ENCODE results near the gene ZEB1. TPM values are rescaled to one million over a fixed set of nuclear protein-coding genes. Genes with fewer than 3 reads are reported as not detected.

Gene ZEB1
- total RNA-seq, 2 experiments from 2014 or later = 36.1 to 46.2 TPM

GRCh38 chr10:31466313-31466712 is 147.3 kb downstream of the ZEB1 start:
- ChIA-PET POLR2A (no interaction called here), CTCF (interaction anchor here (0.6 kb wide), 1 partner anchor 316 kb away, joined by 3 read pairs; no protein-coding TSS in a partner anchor)
- H3K4me3 Mint-ChIP-seq = no peak overlapping the region
- H3K27ac Mint-ChIP-seq = no peak overlapping the region
- H3K36me3 Mint-ChIP-seq (ENCODE audit: low read depth) = peaks cover 72% of the 10 kb centered on the region
- DNase-seq = no peak
- H3K9me3 Mint-ChIP-seq = peaks cover 39% of the 10 kb centered on the region
- H3K27me3 Mint-ChIP-seq = no peaks in the 10 kb centered on the region
- no peaks in the 10 kb centered on the region for H3K4me1 Mint-ChIP-seq

GRCh38 chr10:31467791-31468535 is 148.9 kb downstream of the ZEB1 start:
- ChIA-PET CTCF (interaction anchor here (0.6 to 1.6 kb wide), 3 partner anchors 9 to 436 kb away, joined by 3 read pairs; partner anchors contain the start of gene ZNF438), POLR2A (no interaction called here)
- Mint-ChIP-seq H3K4me3 (no peak overlapping the region), H3K27me3 (no peaks in the 10 kb centered on the region), H3K9me3 (peaks cover 30% of the 10 kb centered on the region), H3K36me3 (ENCODE audit: low read depth) (peaks cover 56% of the 10 kb centered on the region), H3K4me1 (no peaks in the 10 kb centered on the region), H3K27ac (no peak overlapping the region)
- no peak for DNase-seq

GRCh38 chr10:31468536-31468859 is 149.5 kb downstream of the ZEB1 start:
- Mint-ChIP-seq H3K36me3 (ENCODE audit: low read depth) (peaks cover 51% of the 10 kb centered on the region), H3K9me3 (peaks cover 24% of the 10 kb centered on the region), H3K27ac (no peak overlapping the region), H3K4me3 (no peak overlapping the region), H3K27me3 (no peaks in the 10 kb centered on the region), H3K4me1 (no peaks in the 10 kb centered on the region)
- no peak for DNase-seq
- CTCF ChIA-PET = interaction anchor here (0.6 to 1.6 kb wide), 3 partner anchors 10 to 437 kb away, joined by 3 read pairs; partner anchors contain the start of gene ZNF438
- POLR2A ChIA-PET = no interaction called here

GRCh38 chr10:31475519-31475918 is 156.5 kb downstream of the ZEB1 start:
- H3K4me1 Mint-ChIP-seq = no peaks in the 10 kb centered on the region
- no peak overlapping the region for H3K27ac Mint-ChIP-seq
- POLR2A ChIA-PET = no interaction called here
- H3K36me3 Mint-ChIP-seq (ENCODE audit: low read depth) = peaks cover 17% of the 10 kb centered on the region
- H3K4me3 Mint-ChIP-seq = no peak overlapping the region
- DNase-seq = no peak
- peaks cover 15% of the 10 kb centered on the region for H3K9me3 Mint-ChIP-seq
- CTCF ChIA-PET = interaction anchor here (0.6 kb wide), 1 partner anchor 286 kb away, joined by 5 read pairs; no protein-coding TSS in a partner anchor
- H3K27me3 Mint-ChIP-seq = no peaks in the 10 kb centered on the region

- Mint-ChIP-seq H3K27me3 (no peaks in the 10 kb centered on the region), H3K27ac (no peak overlapping the region), H3K4me3 (no peak overlapping the region), H3K4me1 (no peaks in the 10 kb centered on the region), H3K9me3 (peaks cover 15% of the 10 kb centered on the region), H3K36me3 (ENCODE audit: low read depth) (peaks cover 17% of the 10 kb centered on the region)
- POLR2A ChIA-PET = no interaction called here
- DNase-seq = no peak
- CTCF ChIA-PET = no interaction called here
Observed at GRCh38 chr10:31476088-31476487, 157.1 kb downstream of the ZEB1 start.

- Mint-ChIP-seq H3K27me3 (no peaks in the 10 kb centered on the region), H3K4me1 (no peaks in the 10 kb centered on the region), H3K4me3 (no peak overlapping the region), H3K9me3 (peaks cover 15% of the 10 kb centered on the region), H3K27ac (no peak overlapping the region), H3K36me3 (ENCODE audit: low read depth) (peaks cover 20% of the 10 kb centered on the region)
- no peak for DNase-seq
- POLR2A ChIA-PET = no interaction called here
- CTCF ChIA-PET = no interaction called here
Observed at GRCh38 chr10:31477584-31477983, 158.6 kb downstream of the ZEB1 start.

- H3K4me1 Mint-ChIP-seq = no peaks in the 10 kb centered on the region
- no peaks in the 10 kb centered on the region for H3K27me3 Mint-ChIP-seq
- H3K4me3 Mint-ChIP-seq = no peak overlapping the region
- H3K9me3 Mint-ChIP-seq = peaks cover 15% of the 10 kb centered on the region
- POLR2A ChIA-PET = no interaction called here
- H3K36me3 Mint-ChIP-seq (ENCODE audit: low read depth) = peaks cover 18% of the 10 kb centered on the region
- no peak overlapping the region for H3K27ac Mint-ChIP-seq
- no peak for DNase-seq
- CTCF ChIA-PET = no interaction called here
Observed at GRCh38 chr10:31479752-31480151, 160.7 kb downstream of the ZEB1 start.

GRCh38 chr10:31483546-31483945 is 164.5 kb downstream of the ZEB1 start:
- ChIA-PET POLR2A (no interaction called here), CTCF (no interaction called here)
- Mint-ChIP-seq H3K4me1 (no peaks in the 10 kb centered on the region), H3K4me3 (no peak overlapping the region), H3K36me3 (ENCODE audit: low read depth) (peaks cover 5% of the 10 kb centered on the region), H3K27ac (no peak overlapping the region), H3K27me3 (no peaks in the 10 kb centered on the region), H3K9me3 (peaks cover 4% of the 10 kb centered on the region)
- no peak for DNase-seq

GRCh38 chr10:31484431-31485135 is 165.6 kb downstream of the ZEB1 start:
- no peaks in the 10 kb centered on the region for H3K4me1 Mint-ChIP-seq
- H3K9me3 Mint-ChIP-seq = peaks cover 3% of the 10 kb centered on the region
- no peak overlapping the region for H3K27ac Mint-ChIP-seq
- DNase-seq = no peak
- no peaks in the 10 kb centered on the region for H3K27me3 Mint-ChIP-seq
- H3K4me3 Mint-ChIP-seq = no peak overlapping the region
- CTCF ChIA-PET = no interaction called here
- peaks cover 5% of the 10 kb centered on the region for H3K36me3 Mint-ChIP-seq (ENCODE audit: low read depth)
- POLR2A ChIA-PET = no interaction called here

GRCh38 chr10:31490858-31491504 is 172.0 kb downstream of the ZEB1 start:
- Mint-ChIP-seq H3K4me1 (peaks cover 4% of the 10 kb centered on the region), H3K27ac (no peak overlapping the region), H3K9me3 (peaks cover 2% of the 10 kb centered on the region), H3K4me3 (no peak overlapping the region), H3K27me3 (no peaks in the 10 kb centered on the region), H3K36me3 (ENCODE audit: low read depth) (peaks cover 6% of the 10 kb centered on the region)
- CTCF ChIA-PET = interaction anchor here (0.6 to 1.3 kb wide), 4 partner anchors 178 to 706 kb away, joined by 3 to 5 read pairs (median 3); no protein-coding TSS in a partner anchor
- DNase-seq = peak; percentile 43
- POLR2A ChIA-PET = no interaction called here

- ChIA-PET POLR2A (no interaction called here), CTCF (no interaction called here)
- Mint-ChIP-seq H3K36me3 (ENCODE audit: low read depth) (peaks cover 68% of the 10 kb centered on the region), H3K27ac (no peak overlapping the region), H3K9me3 (peaks cover 37% of the 10 kb centered on the region), H3K27me3 (no peaks in the 10 kb centered on the region), H3K4me3 (no peak overlapping the region), H3K4me1 (peaks cover 9% of the 10 kb centered on the region)
- DNase-seq = no peak
Observed at GRCh38 chr10:31507427-31507826, 188.4 kb downstream of the ZEB1 start.

GRCh38 chr10:31508234-31508633 is 189.2 kb downstream of the ZEB1 start:
- Mint-ChIP-seq H3K9me3 (peaks cover 37% of the 10 kb centered on the region), H3K27me3 (no peaks in the 10 kb centered on the region), H3K27ac (peak overlapping the region; percentile 16), H3K4me1 (peaks cover 9% of the 10 kb centered on the region), H3K4me3 (no peak overlapping the region), H3K36me3 (ENCODE audit: low read depth) (peaks cover 66% of the 10 kb centered on the region)
- ChIA-PET POLR2A (no interaction called here), CTCF (no interaction called here)
- DNase-seq = no peak

GRCh38 chr10:31508882-31509281 is 189.9 kb downstream of the ZEB1 start:
- no peak for DNase-seq
- POLR2A ChIA-PET = no interaction called here
- CTCF ChIA-PET = no interaction called here
- no peaks in the 10 kb centered on the region for H3K27me3 Mint-ChIP-seq
- no peak overlapping the region for H3K4me3 Mint-ChIP-seq
- no peak overlapping the region for H3K27ac Mint-ChIP-seq
- peaks cover 36% of the 10 kb centered on the region for H3K9me3 Mint-ChIP-seq
- H3K36me3 Mint-ChIP-seq (ENCODE audit: low read depth) = peaks cover 60% of the 10 kb centered on the region
- H3K4me1 Mint-ChIP-seq = peaks cover 9% of the 10 kb centered on the region
